ENCODE results near the gene MCF2L2.
A peak's percentile ranks its signal among the peaks of the same experiment; 100 is the strongest.

Gene MCF2L2

DNA sequence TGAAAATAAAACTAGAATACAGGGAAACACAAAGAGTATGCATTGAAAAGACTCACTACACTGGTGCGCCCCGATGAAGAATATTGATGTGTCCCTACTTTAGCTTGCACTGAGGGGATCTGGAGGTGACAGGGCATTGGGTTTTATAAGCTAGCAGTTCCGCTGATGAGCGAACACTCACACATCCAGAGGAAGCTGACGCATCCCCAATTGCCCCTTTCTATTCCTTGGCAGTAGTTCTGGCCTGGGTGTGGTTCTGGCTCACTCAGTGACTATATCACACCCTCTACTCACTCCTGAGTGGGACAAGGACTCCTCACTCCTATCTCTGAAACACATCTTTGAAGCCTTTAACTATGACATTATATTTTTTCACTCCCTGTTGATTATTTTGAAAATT, 104.3 kb downstream of the MCF2L2 start:
- no peak for DNase-seq (ENCODE audit: low spot score)

DNA sequence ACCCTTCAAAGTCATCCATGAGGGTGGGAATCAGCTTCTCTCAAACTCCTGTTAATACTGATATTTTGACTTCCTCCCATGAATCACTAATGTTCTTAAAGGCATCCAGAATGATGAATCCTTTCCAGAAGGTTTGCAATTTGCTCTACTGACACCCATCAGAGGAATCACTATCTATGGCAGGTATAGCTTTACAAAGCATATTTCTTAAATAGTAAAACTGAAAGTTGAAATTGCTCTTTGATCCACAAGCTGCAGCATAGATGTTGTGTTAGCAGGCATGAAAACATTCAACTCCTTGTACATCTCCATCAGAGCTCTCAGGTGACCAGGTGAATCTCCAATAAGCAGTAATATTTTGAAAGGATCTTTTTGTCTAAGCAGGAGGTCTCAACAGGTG, 109.0 kb downstream of the MCF2L2 start:
- no peak for DNase-seq (ENCODE audit: low spot score)

DNA sequence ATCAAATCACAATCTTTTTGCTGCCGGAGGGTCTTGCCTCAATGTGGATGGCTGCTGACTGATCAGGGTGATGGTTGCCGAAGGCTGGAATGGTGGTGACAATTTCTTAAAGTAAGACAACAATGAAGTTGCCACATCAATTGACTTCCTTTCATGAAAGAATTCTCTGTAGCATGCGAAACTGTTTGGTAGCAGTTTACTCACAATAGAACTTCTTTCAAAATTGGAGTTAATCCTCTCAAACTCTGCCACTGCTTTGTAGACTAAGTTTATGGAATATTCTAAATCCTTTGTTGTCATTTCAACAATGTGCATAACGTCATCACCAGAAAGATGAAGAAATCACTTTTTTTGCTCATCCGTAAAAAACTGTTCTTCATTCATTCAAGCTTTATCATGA, 109.5 kb downstream of the MCF2L2 start:
- DNase-seq (ENCODE audit: low spot score) = no peak

DNA sequence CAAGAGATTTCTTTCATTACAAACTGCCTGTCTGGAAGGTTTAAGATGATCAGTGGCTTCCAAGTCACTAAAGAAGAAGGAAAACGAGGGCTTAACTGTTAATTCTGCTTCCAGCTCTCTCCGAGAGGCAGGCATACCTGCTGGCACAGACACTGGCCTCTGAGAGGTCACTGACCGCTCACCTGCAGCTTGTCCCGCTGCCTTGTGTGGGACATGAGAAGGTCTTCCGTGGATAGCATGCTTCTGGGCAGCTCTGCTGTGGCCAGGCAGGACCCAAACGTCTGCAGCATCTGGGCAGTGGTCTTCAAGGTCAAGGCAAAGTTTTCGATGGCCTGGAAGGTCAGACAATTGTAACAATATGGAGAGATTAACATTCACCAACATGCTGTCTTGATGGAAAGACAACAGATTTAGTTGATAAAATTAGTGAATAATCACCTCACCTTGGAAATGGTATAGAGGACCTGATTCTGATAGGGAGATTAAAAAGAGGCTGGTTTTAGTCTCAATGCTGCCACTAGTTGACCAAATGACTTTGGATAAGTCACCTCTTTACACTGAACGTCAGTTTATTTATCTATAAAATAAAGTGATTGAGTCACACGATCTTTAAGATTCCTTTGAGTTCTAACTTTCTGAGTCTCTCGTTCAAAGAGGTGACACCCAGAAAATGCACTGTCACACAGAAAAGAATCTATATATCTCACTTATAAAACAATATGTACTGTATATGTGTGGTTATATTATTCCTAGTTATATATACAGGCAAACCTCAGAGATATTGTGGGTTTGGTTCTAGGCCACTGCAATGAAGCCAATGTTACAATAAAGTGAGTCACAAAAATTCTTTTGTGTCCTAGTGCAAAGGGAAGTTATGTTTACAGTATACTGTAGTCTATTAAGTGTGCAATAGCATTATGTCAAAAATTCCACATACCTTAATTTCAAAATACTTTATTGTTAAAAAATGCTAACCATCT, 110.2 kb downstream of the MCF2L2 start:
- DNase-seq (ENCODE audit: low spot score) = no peak

DNA sequence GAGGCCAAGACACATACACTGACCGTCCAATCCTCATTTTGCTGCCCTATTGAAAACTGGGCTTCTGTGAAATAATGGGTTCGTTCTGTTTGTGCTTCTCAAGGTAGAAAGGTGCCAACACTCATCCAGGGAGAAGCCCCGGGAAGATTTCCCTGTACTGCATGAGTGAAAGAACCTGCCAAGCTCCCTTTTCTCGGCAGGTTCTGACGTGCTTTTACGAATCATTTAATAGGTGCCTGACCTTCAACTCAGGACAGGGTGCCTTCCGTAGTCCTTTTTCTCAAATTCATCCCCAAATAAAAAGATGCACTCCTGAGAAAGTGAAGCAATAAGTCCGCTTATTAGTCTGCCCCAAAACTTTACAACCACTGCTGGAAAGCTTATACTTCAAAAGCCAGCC, 111.1 kb downstream of the MCF2L2 start:
- no peak for DNase-seq (ENCODE audit: low spot score)

DNA sequence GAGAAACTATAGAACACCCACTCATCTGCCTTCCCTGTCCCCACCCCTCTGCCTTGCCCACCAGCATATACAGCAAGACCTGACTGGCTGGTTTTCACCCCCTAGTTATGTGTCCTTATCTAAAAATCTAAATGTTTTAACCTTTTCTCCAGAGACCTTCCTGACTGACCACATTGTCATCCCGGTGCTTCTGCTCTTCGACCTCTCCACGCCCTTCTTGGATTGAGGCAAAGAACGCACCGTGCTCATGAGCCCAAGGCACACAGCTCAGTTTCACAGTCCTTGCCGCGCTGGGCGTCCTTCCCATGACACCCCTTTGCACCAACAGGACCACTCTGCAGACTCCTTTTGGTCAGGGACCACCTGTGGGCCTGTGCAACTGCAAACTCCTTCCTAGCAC, 112.7 kb downstream of the MCF2L2 start:
- no peak for DNase-seq (ENCODE audit: low spot score)

DNA sequence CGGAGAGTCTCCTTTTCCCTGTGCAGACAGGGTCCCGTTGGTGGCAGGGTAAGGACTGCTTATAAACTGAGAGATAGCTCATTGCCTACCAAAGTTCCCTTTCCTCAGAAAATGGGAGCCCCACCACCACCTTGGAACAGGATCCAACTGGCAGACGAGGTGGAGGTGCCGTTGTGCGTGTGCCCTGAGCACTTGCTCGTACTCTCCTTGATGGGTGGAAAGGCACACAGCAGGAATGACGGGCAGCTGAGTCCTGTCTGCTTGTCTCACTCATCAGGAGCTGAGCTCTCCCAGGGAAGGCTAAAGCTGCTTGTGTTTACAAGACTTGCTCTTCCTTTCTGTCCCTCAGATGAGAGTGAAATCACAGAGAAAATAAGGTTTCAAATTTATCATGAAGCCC, 114.7 kb downstream of the MCF2L2 start:
- no peak for DNase-seq (ENCODE audit: low spot score)

DNA sequence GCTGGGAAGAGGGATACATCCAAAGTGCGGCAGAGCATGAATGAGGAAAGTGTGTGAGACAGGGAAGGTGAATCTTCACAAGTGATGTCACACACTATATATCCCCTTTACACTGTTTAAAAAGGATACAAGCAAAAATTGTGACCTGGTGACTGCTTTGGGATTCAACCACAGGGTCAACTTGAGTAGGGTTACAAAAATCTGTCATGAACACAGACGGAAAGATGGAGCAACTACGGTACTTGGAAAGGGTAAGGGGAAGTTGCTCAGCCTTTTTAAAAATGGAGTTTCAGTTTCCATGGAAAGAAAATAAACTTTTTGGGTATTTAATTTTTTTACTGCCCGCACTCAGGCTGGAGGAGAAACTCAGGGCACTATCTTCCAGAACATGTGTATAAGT, 115.1 kb downstream of the MCF2L2 start:
- no peak for DNase-seq (ENCODE audit: low spot score)

DNA sequence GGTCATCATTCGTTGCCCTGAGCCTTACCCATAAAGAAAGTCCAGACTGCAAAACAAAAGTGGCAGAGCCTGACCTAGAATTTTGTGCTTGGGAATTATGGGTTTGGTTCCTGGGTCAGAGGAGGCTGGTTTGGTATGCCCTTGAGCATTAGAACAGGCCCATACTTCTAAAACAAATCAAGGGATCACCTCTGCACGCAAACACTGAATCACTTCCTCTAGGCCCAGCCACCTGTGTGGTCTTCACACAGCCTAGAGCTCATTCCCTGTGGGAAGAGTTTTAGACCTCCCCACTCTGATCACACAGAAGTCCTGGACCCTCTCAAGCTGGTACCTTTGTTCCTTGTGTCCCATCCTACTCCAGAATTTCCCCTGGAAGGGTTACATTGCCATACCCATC, 116.0 kb downstream of the MCF2L2 start:
- DNase-seq (ENCODE audit: low spot score) = no peak

DNA sequence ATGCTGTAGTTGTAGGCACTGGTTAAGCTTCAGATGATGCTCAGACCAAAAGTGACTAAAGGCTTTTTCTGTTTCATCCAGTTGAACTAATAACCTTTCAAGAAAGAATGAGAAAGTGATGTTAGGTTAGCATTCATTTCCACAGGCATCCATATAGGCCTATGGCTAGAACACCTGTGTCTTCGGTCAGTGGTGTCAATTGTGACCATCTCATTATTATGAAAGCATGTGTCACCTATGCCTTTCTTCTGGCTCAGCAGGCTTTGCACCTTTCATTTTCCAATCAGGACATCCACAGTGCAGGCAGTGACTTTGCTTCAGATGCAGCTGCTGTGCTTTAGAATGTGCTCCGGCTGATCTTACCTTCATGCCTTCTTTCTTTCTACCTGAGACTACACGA, 117.5 kb downstream of the MCF2L2 start:
- no peak for DNase-seq (ENCODE audit: low spot score)

DNA sequence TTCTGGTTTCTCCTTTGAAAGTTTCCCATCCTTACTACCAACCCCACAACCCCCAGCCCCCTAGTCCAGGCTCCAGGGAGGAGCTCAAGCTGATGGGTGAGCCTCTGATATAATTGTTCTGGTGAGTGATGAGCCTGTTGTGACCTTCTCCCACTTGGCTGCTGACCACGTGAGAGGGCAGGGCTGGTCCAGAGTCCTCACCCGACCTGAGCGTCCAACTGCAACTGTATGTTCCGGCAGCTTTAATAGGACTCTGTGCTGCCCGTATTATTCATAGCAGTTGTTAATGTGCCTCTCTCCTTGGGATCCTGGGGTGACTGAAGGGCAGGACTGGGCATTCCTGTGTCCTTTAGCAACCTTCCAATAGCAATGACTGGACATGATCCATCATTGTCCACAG, 119.1 kb downstream of the MCF2L2 start:
- no peak for DNase-seq (ENCODE audit: low spot score)

DNA sequence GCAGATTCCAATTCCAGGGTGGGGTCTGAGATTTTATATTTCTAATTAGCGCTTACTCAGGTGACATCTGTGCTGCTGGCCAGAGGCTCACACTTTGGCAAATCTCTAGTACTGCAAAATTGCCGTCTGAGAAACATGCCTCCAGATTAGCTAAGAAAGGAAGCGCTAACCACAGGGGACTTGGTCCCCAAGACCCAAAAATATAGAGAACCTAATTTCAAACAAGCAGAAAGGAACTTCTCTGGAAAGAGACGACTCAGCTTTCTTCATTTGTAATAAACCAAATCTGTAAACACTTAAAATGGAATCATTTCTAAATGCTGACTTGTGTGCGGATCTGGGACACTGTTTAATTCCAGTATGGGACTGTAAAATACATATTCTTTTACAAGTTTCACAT, 119.7 kb downstream of the MCF2L2 start:
- no peak for DNase-seq (ENCODE audit: low spot score)

DNA sequence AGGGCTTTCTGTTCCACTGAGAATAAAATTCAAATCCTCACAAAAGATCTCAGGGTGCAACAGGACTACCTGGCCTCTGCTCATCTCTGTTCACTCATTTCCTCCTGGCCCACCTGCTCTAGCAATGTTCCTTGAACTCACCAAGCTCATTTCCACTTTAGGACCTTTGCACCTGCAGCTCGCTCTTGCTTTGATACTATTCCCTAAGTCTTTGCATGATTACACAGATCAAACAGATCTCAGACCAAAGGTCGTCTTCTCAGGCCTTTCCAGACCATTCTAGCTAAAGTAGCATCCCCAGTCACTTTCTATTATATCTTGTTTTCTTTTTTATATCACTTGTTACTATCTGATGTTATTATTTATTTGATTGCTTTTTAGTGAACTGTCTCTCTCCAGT, 120.7 kb downstream of the MCF2L2 start:
- no peak for DNase-seq (ENCODE audit: low spot score)

DNA sequence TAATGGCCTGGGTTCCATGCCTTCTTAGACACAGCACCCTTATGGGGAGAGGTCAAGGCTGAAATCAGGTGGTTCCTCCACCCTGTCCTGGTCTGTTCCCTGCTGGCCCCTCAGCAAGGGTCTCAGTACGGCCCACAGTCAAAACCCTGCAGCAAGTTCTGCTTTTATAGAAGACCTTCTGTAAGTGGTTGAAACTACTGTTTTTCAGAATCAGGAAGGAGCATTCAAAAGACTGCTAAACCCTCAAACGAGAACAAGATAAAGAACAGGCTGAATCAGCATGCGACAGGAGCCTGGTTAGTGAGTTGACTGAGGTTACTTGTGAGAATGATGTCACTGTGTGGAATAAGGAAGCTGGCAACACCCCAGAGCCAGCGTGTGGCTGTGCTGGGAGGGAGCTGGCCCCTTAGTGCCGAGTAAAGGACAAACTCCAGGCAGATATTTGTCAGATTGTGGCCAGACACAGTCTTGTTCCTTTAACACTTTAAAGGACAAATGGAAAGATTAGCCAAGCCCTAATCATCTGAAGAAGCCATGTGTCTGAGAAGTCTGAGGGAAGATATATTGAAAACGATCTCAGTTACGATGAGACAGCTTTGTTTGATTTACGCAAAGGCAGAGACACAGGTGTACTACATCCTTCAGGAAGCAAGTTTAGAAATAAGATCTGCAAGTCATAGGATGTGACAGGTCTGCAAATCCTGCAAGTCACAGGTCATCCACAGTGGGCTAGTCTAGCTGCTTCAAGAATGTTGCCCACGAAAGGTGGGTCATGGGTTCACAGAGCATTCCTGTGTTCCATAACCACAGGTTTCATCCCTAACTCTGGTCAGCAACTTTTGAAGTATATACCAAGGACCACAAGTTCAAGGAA, 121.4 kb downstream of the MCF2L2 start:
- DNase-seq (ENCODE audit: low spot score) = no peak

DNA sequence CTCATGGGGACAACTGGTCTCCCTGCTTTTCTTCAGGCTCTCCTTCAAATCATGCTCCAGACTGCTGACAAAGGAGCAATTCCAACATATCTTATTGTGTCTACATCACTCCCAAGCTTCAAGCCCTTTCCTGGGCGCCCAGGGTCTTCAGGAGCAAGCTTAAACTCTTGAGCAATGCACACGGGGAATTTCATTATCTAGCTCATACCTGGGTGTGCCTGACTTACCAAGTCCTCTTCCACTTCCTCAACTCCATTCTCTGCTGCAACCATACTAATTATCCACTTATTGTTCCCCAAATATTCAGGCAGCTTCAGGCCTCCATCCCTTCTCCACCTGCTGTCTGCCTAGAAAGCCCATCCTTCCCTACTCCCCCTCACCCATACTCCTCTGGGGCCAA, 124.7 kb downstream of the MCF2L2 start:
- DNase-seq (ENCODE audit: low spot score) = no peak

DNA sequence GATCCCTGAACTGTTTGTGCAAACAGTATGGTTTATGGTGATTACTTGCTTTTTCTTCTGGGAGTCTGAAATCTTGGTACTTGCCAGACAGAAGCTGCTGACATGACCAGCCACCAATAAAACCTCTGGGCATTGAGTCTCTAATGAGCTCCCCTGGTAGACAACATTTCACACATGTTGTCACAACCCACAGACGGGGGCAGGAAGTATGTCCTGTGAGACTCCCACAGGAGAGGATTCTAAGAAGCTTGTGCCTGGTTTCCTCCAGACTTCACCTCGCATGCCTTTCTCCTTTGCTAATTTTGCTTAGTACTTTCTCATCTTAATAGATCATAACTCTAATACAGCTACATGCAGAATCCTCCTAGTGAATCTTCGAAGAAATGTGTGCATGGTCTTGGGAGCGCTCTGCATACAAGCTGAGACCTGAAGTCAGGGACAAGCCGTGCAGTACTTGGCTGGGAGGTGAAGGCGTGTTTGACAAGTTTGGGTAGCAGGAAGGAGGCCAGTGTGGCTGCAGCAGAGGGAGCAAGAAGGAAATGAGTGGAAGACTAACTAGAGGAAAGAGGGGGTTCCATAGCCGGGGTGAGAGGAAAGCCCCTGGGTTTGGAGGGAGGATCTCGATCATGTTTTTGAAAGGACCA, 126.4 kb downstream of the MCF2L2 start:
- DNase-seq (ENCODE audit: low spot score) = peak; percentile 40

DNA sequence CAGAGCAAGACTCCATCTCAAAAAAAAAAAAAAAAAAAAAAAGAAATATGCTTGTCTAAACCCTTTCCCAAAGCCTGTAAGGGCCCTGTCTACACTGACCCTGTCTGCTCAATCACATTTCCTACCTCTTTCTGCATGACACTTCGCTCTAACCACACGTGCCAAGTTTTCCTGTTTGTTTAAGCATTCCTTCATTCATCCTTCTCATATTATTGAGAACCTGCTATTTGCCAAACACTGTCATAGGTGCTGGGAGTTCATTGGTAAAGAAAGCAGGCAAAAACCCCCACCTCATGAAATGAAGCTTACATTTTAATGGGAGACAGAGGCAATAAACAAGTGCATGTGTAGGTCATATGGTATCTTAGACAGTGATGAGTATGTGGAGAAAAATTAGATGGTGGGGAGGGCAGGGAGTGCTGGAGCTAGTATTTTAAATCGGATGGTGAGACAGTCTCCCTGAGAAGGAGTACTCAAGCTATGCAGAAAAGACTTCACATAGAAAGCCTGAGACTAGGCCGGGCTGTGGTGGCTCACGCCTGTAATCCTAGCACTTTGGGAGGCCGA, 127.3 kb downstream of the MCF2L2 start:
- DNase-seq (ENCODE audit: low spot score) = no peak

DNA sequence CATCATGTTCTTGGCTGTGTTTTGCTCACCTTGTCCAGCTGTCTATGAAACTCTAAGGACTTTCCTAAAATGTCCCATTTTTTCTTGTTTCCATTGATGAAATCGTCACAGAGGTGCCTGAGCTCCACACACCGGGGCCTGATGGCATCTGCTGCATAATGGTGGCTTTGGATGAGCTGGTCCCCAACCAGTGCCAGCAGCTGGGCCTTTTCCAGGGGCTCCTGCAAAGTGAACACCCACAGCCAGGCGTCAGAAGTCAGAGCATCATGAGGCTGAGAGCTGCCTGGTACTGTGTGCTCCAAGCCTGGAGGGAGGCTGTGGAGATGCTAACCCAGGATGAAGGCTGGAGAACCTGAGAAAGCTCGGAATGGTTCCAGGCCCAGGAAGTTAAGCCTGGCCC, 128.4 kb downstream of the MCF2L2 start:
- no peak for DNase-seq (ENCODE audit: low spot score)

DNA sequence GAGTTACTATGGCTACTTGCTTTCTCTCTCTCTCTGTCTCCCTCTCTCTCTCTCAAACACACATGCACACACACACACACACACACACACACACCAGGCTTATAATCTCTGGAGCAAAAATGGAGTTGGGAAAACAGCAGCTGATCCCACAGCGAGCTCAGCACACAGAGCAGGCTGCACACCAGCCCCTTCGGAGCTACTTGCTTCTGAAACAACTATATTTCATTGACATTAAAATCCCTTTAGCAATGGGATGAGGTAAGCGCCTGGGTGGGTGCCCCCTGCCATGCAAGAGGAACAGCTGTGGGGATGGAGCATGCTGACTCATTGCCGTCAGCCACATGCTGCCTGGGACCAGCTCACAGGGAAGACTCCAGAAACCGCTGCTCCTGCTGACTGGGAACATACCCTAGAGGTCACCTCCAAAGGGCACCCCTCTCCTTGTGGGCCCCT, 129.7 kb downstream of the MCF2L2 start:
- DNase-seq (ENCODE audit: low spot score) = no peak

DNA sequence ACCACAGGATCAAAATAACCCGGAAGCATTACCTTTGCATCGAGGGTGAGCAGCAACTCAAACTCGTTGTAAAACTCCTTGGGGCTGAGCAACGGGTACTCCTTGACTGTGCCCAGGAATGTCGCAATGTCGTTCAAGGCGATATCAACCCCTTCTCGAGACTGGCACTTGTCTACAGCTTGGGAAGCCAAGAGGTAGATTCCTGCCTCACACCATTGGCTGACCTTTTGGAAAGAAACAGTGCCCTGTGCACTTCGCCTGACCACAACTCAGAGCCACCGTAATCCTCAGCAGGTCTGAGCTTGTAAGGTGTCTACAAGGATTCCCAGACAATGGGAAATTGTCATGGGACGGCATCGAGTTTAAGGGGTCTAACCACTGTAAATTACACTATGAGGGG, 131.5 kb downstream of the MCF2L2 start:
- DNase-seq (ENCODE audit: low spot score) = no peak

DNA sequence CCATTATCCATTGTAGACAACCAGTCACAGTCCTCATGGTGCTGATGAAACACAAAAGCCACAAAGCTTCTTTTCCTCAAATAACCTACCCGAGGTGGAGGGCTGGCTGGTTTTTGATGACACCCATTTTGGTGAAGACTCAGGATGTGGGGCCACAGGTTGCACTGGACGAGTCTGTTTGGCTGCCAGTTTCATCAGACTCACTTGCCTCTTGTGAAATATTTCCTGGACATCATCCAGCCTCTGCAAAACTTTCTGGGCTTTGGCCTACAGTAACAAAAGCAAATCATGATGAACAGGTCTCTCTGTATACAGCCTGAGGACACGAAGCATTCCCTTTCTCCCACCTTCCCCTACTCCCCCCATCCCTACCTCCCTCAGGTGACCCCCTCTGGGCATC, 133.2 kb downstream of the MCF2L2 start:
- DNase-seq (ENCODE audit: low spot score) = no peak

DNA sequence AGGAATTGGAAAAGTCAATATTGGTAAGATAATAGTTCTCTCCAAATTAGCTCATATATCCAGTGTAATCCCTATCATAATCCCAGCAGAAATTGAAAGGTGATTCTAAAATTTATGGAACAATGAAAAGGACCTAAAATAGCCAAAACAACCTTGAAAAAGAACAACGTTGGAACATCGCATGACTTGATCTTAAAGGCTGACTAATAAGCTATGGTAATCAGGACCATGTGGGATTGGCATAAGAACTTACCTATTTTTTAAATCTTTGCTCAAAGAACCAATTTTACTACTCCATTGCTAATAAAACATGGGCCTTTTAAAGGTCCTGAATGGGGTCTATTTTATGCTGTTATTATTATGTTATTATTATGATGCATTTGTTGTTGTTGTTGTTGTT, 134.5 kb downstream of the MCF2L2 start:
- no peak for DNase-seq (ENCODE audit: low spot score)

All from kidney capillary endothelial cell (primary cell).